Measurements from ENCODE around the gene STKLD1. TPM values are rescaled to one million over a fixed set of nuclear protein-coding genes. Genes with fewer than 3 reads are reported as not detected.
A peak's percentile ranks its signal among the peaks of the same experiment; 100 is the strongest.

STKLD1 gene
- total RNA-seq, 1 donor, result 2.6 TPM

DNA sequence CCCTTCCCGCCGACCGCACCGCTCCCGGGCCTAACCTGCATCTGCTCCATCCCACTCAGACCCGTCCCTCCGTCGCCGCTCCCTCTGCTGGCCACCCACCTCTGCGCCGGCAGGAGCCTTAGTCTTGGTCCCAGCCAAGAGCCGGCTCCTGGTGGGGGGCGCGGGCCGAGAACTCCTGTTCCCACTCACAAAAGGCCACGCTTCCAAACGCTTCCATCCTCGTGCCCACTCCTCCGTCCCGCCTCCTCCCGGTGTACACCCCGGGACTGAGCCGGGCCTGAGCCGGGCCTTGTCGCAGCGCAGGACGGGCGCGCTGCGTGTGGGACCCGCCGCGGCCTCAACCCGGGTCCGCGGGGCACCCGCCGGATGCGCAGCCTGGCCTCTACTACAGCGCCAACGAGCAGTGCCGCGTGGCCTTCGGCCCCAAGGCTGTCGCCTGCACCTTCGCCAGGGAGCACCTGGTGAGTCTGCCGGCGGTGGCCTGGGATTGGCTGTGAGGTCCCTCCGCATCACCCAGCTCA lies 53.5 kb downstream of the STKLD1 start:
- DNase-seq (ENCODE audit: low read depth), result no peak
- TF ChIP-seq CTCF (IDR thresholded peaks at IDR 0.05; ENCODE audit: insufficient read depth, low read depth, low read length), result peak; percentile 53
- no peak overlapping the region for H3K4me3 ChIP-seq (ENCODE audit: low read depth, low read length)

- TF ChIP-seq CTCF (IDR thresholded peaks at IDR 0.05; ENCODE audit: insufficient read depth, low read depth, low read length), result no peak
These were observed 54.1 kb downstream of the STKLD1 start for GRCh38 chr9:133430244-133430643.

GRCh38 chr9:133433351-133433843 lies 57.2 kb downstream of the STKLD1 start:
- no peak for DNase-seq (ENCODE audit: low read depth)
- TF ChIP-seq CTCF (IDR thresholded peaks at IDR 0.05; ENCODE audit: insufficient read depth, low read depth, low read length), result no peak
- no peak overlapping the region for H3K4me3 ChIP-seq (ENCODE audit: low read depth, low read length)

More at GRCh38 chr9:133430244-133430643, 54.1 kb downstream of the STKLD1 start:
- no peak for DNase-seq (ENCODE audit: low read depth)
- no peak overlapping the region for H3K4me3 ChIP-seq (ENCODE audit: low read depth, low read length)

DNA sequence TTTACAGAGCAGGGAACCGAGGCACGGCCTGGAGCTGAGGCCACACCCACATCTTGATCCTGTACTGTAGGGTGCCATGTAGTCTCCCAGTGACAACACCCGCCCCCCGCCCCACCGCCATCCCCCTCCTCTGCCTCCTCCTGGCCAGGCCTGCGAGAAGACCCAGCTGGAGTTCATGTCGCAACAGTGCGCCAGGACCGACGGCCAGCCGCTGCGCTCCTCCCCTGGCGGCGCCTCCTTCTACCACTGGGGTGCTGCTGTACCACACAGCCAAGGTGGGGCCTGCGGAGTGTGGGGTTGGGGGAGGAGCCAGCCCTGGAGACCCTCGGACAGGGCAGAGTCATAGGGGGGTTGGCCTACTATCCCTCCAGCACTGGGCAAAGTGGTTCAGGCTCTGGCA lies 60.5 kb downstream of the STKLD1 start:
- TF ChIP-seq CTCF (IDR thresholded peaks at IDR 0.05; ENCODE audit: insufficient read depth, low read depth, low read length), result no peak

DNA sequence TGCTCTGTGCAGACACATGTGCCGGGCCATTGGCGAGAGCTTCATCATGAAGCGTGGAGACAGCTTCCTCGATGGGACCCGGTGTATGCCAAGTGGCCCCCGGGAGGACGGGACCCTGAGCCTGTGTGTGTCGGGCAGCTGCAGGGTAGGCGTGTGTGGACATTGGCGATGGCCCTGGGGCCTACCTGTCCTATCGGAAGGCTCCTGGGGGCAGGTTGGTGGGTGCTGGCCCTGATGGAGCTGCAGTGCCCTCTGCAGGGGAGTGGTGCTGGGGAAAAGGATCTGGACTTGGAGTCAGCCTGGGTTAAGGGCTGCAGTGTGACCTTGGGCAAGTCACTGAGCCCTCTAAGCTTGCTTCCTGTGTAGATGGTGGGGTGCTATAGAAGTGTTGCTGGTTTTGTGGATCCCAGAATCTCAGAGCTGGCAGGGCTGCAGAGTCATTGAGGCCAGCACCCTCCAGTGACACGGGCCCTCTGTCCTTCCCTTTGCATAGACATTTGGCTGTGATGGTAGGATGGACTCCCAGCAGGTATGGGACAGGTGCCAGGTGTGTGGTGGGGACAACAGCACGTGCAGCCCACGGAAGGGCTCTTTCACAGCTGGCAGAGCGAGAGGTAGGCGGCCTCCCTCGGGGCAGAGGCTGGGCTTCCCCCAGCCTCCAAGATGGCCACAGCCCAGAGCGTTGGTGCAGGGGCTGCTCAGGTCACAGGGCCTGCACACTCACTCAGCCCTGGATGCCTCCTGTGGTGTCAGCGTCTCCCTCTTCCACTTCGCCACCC lies 61.8 kb downstream of the STKLD1 start:
- no peak for DNase-seq (ENCODE audit: low read depth)
- TF ChIP-seq CTCF (IDR thresholded peaks at IDR 0.05; ENCODE audit: insufficient read depth, low read depth, low read length), result peak; percentile 40
- no peak overlapping the region for H3K4me3 ChIP-seq (ENCODE audit: low read depth, low read length)

More for the DNA sequence above, 60.5 kb downstream of the STKLD1 start:
- peak; percentile 29 for DNase-seq (ENCODE audit: low read depth)
- no peak overlapping the region for H3K4me3 ChIP-seq (ENCODE audit: low read depth, low read length)

- TF ChIP-seq CTCF (IDR thresholded peaks at IDR 0.05; ENCODE audit: insufficient read depth, low read depth, low read length), result no peak
- no peak for DNase-seq (ENCODE audit: low read depth)
These were observed 63.2 kb downstream of the STKLD1 start for GRCh38 chr9:133439337-133439736.

More at GRCh38 chr9:133439337-133439736, 63.2 kb downstream of the STKLD1 start:
- no peak overlapping the region for H3K4me3 ChIP-seq (ENCODE audit: low read depth, low read length)

All from fibroblast of villous mesenchyme (primary cell).